Activated B cell treated with CpG ODN at 0.5 μM for 24 hours (primary cell): ENCODE data around the gene ADD1. TPM values are rescaled to one million over a fixed set of nuclear protein-coding genes. Genes with fewer than 3 reads are reported as not detected.

Experiments used
- ATAC-seq: fragments of 200-7000 bp; cut with Tn5 transposase; one replicate; pipeline ENCODE4 v1.10.0; 2021; ENCODE audit warnings: low read depth, mild to moderate bottlenecking, moderate library complexity
- CTCF ChIA-PET: fragments of 350-600 bp; sonication (Branson Sonifier 250); formaldehyde crosslinking; loops from one replicate; lab custom pipeline; 2021; ENCODE audit warnings: antibody characterized with exemption; lab: Charles Lee
- POLR2A ChIA-PET: fragments of 350-600 bp; sonication (Branson Sonifier 250); formaldehyde crosslinking; loops from one replicate; lab custom pipeline; 2021; ENCODE audit warnings: antibody characterized with exemption; lab: Charles Lee
- DNase-seq: peaks from one replicate; pipeline ENCODE4 v3.0.0; 2022
- H3K27ac Mint-ChIP-seq: one replicate; pipeline ENCODE4 v1.8.0; 2020; ENCODE audit warnings: mixed read lengths
- H3K27me3 Mint-ChIP-seq: one replicate; pipeline ENCODE4 v1.8.0; 2021; ENCODE audit warnings: mixed read lengths
- H3K36me3 Mint-ChIP-seq: one replicate; pipeline ENCODE4 v1.8.0; 2021; ENCODE audit warnings: low read depth, mixed read lengths
- H3K4me1 Mint-ChIP-seq: one replicate; pipeline ENCODE4 v1.8.0; 2021; ENCODE audit warnings: mixed read lengths
- H3K4me3 Mint-ChIP-seq: one replicate; pipeline ENCODE4 v1.8.0; 2020; ENCODE audit warnings: mild to moderate bottlenecking, mixed read lengths
- H3K9me3 Mint-ChIP-seq: one replicate; pipeline ENCODE4 v1.8.0; 2020; ENCODE audit warnings: mixed read lengths
- CTCF ChIP-seq: fragments of 200-600 bp; IDR thresholded peaks from one replicate; pipeline ENCODE4 v1.8.0; 2022; ENCODE audit warnings: antibody characterized with exemption, mild to moderate bottlenecking
- intact Hi-C: fragments of 100-400 bp; cut with micrococcal nuclease; formaldehyde crosslinking; loops from one replicate; pipeline ENCODE4 v1.15.1; 2024
- total RNA-seq: library from RNA; stranded (reverse); gene quantifications from 2 replicates; pipeline ENCODE4 v1.2.3, GENCODE V29; 2022

Gene ADD1
- total RNA-seq, 1 donor from 2014 or later, result 340 TPM

- Mint-ChIP-seq H3K4me1 (peaks cover 61% of the 10 kb centered on the region), H3K36me3 (peaks cover 9% of the 10 kb centered on the region), H3K27me3 (no peaks in the 10 kb centered on the region), H3K4me3 (peak overlapping the region; percentile 96), H3K9me3 (no peaks in the 10 kb centered on the region), H3K27ac (peak overlapping the region; percentile 94)
- ATAC-seq (no peak), DNase-seq (peak; percentile 55)
- intact Hi-C loops, result loop anchor here (1.0 to 2.0 kb wide), 3 partner anchors 7 to 15 kb away; no protein-coding TSS in a partner anchor
- CTCF ChIA-PET, result no interaction called here
- POLR2A ChIA-PET, result interaction anchor here (0.7 to 2.6 kb wide), 12 partner anchors 7 to 154 kb away, joined by 3 to 12 read pairs (median 4); partner anchors contain the start of gene TNIP2
- TF ChIP-seq CTCF, result no peak
These were observed 419 bp downstream of the ADD1 start for GRCh38 chr4:2843941-2844584.

- H3K27ac Mint-ChIP-seq, result peak overlapping the region; percentile 94
- intact Hi-C loops, result loop anchor here (5.0 kb wide), 2 partner anchors 36 to 154 kb away; no protein-coding TSS in a partner anchor
- POLR2A ChIA-PET, result interaction anchor here (1.2 to 2.2 kb wide), 2 partner anchors 11 to 60 kb away, joined by 12 to 15 read pairs; no protein-coding TSS in a partner anchor
These were observed 2.5 kb downstream of the ADD1 start for GRCh38 chr4:2846172-2846571.

GRCh38 chr4:2847302-2847871 is 3.7 kb downstream of the ADD1 start:
- peak overlapping the region; percentile 88 for H3K27ac Mint-ChIP-seq
- TF ChIP-seq CTCF, result no peak
- H3K4me3 Mint-ChIP-seq, result peak overlapping the region; percentile 64
- H3K9me3 Mint-ChIP-seq, result no peaks in the 10 kb centered on the region
- DNase-seq, result no peak
- POLR2A ChIA-PET, result interaction anchor here (0.5 to 1.2 kb wide), 5 partner anchors 12 to 191 kb away, joined by 3 to 12 read pairs (median 4); no protein-coding TSS in a partner anchor
- H3K4me1 Mint-ChIP-seq, result peaks cover 86% of the 10 kb centered on the region
- no peak for ATAC-seq
- intact Hi-C loops, result loop anchor here (1.0 to 5.0 kb wide), 3 partner anchors 9 to 155 kb away; no protein-coding TSS in a partner anchor
- peaks cover 9% of the 10 kb centered on the region for H3K36me3 Mint-ChIP-seq
- no peaks in the 10 kb centered on the region for H3K27me3 Mint-ChIP-seq
- CTCF ChIA-PET, result interaction anchor here (0.9 to 1.2 kb wide), 2 partner anchors 13 to 14 kb away, joined by 3 read pairs; no protein-coding TSS in a partner anchor

More at GRCh38 chr4:2846172-2846571, 2.5 kb downstream of the ADD1 start:
- CTCF ChIA-PET, result interaction anchor here (1.2 kb wide), 1 partner anchor 12 kb away, joined by 3 read pairs; no protein-coding TSS in a partner anchor
- peaks cover 76% of the 10 kb centered on the region for H3K4me1 Mint-ChIP-seq
- ATAC-seq, result no peak
- H3K27me3 Mint-ChIP-seq, result no peaks in the 10 kb centered on the region
- peak overlapping the region; percentile 96 for H3K4me3 Mint-ChIP-seq
- TF ChIP-seq CTCF, result no peak
- no peak for DNase-seq
- H3K9me3 Mint-ChIP-seq, result no peaks in the 10 kb centered on the region
- H3K36me3 Mint-ChIP-seq, result peaks cover 9% of the 10 kb centered on the region

- ATAC-seq, result no peak
- intact Hi-C loops, result loop anchor here (5.0 kb wide), 2 partner anchors 34 to 156 kb away; no protein-coding TSS in a partner anchor
- no peak for DNase-seq
- CTCF ChIA-PET, result interaction anchor here (1.1 kb wide), 1 partner anchor 85 kb away, joined by 3 read pairs; no protein-coding TSS in a partner anchor
- H3K4me3 Mint-ChIP-seq, result no peak overlapping the region
- H3K4me1 Mint-ChIP-seq, result peaks cover 85% of the 10 kb centered on the region
- H3K36me3 Mint-ChIP-seq, result peaks cover 13% of the 10 kb centered on the region
- POLR2A ChIA-PET, result interaction anchor here (0.5 to 5.1 kb wide), 4 partner anchors 11 to 254 kb away, joined by 3 to 29 read pairs (median 4); no protein-coding TSS in a partner anchor
- H3K9me3 Mint-ChIP-seq, result no peaks in the 10 kb centered on the region
- H3K27me3 Mint-ChIP-seq, result no peaks in the 10 kb centered on the region
- TF ChIP-seq CTCF, result no peak
- H3K27ac Mint-ChIP-seq, result no peak overlapping the region
These were observed 4.8 kb downstream of the ADD1 start for GRCh38 chr4:2848449-2848848.
